ENCODE data around the gene VWA8.

Gene VWA8

GRCh38 chr13:41960637-41961465, at the start of gene VWA8:
Gene VWA8 (minus strand): TSS chr13:41961109. CDS start chr13:41961015, 94 bp downstream.
- peak; percentile 48 for TF ChIP-seq POLR2A (IDR thresholded peaks at IDR 0.05; ENCODE audit: low read length)
- TF ChIP-seq GATA1 (IDR thresholded peaks at IDR 0.05; ENCODE audit: low read depth, low read length), result no peak
- peak; percentile 88 to 89 for DNase-seq

- DNase-seq, result no peak
- no peak for TF ChIP-seq GATA1 (IDR thresholded peaks at IDR 0.05; ENCODE audit: low read depth, low read length)
- no peak for TF ChIP-seq POLR2A (IDR thresholded peaks at IDR 0.05; ENCODE audit: low read length)
Measured at GRCh38 chr13:42009057-42009456, 48.1 kb upstream of the VWA8 start.

GRCh38 chr13:42007844-42008243, 46.9 kb upstream of the VWA8 start:
- TF ChIP-seq POLR2A (IDR thresholded peaks at IDR 0.05; ENCODE audit: low read length) (no peak), GATA1 (IDR thresholded peaks at IDR 0.05; ENCODE audit: low read depth, low read length) (no peak)
- DNase-seq, result no peak

- DNase-seq, result no peak
- TF ChIP-seq POLR2A (IDR thresholded peaks at IDR 0.05; ENCODE audit: low read length) (no peak), GATA1 (IDR thresholded peaks at IDR 0.05; ENCODE audit: low read depth, low read length) (no peak)
Measured at GRCh38 chr13:42002066-42002465, 41.2 kb upstream of the VWA8 start.

GRCh38 chr13:42001580-42001979, 40.7 kb upstream of the VWA8 start:
- no peak for DNase-seq
- no peak for TF ChIP-seq POLR2A (IDR thresholded peaks at IDR 0.05; ENCODE audit: low read length)
- no peak for TF ChIP-seq GATA1 (IDR thresholded peaks at IDR 0.05; ENCODE audit: low read depth, low read length)

- TF ChIP-seq GATA1 (IDR thresholded peaks at IDR 0.05; ENCODE audit: low read depth, low read length) (no peak), POLR2A (IDR thresholded peaks at IDR 0.05; ENCODE audit: low read length) (no peak)
- no peak for DNase-seq
Measured at GRCh38 chr13:42000846-42001245, 39.9 kb upstream of the VWA8 start.

- peak in 1 of 2 experiments; percentile 16 for DNase-seq
- TF ChIP-seq POLR2A (IDR thresholded peaks at IDR 0.05; ENCODE audit: low read length), result no peak
Measured at GRCh38 chr13:41997396-41997795, 36.5 kb upstream of the VWA8 start.

- TF ChIP-seq POLR2A (IDR thresholded peaks at IDR 0.05; ENCODE audit: low read length), result peak; percentile 53
- peak; percentile 74 for TF ChIP-seq GATA1 (IDR thresholded peaks at IDR 0.05; ENCODE audit: low read depth, low read length)
- peak; percentile 96 to 98 for DNase-seq
Measured at GRCh38 chr13:41995946-41996345, 35.0 kb upstream of the VWA8 start.

- no peak for TF ChIP-seq POLR2A (IDR thresholded peaks at IDR 0.05; ENCODE audit: low read length)
- TF ChIP-seq GATA1 (IDR thresholded peaks at IDR 0.05; ENCODE audit: low read depth, low read length), result no peak
- DNase-seq, result peak; percentile 56 to 65
Measured at GRCh38 chr13:41995336-41995735, 34.4 kb upstream of the VWA8 start.

- peak; percentile 23 to 29 for DNase-seq
- TF ChIP-seq POLR2A (IDR thresholded peaks at IDR 0.05; ENCODE audit: low read length), result no peak
- TF ChIP-seq GATA1 (IDR thresholded peaks at IDR 0.05; ENCODE audit: low read depth, low read length), result no peak
Measured at GRCh38 chr13:41994696-41995095, 33.8 kb upstream of the VWA8 start.

GRCh38 chr13:41991936-41992335, 31.0 kb upstream of the VWA8 start:
- DNase-seq, result no peak
- TF ChIP-seq POLR2A (IDR thresholded peaks at IDR 0.05; ENCODE audit: low read length), result no peak
- no peak for TF ChIP-seq GATA1 (IDR thresholded peaks at IDR 0.05; ENCODE audit: low read depth, low read length)

- TF ChIP-seq GATA1 (IDR thresholded peaks at IDR 0.05; ENCODE audit: low read depth, low read length) (no peak), POLR2A (IDR thresholded peaks at IDR 0.05; ENCODE audit: low read length) (no peak)
- no peak for DNase-seq
Measured at GRCh38 chr13:41988244-41988643, 27.3 kb upstream of the VWA8 start.

GRCh38 chr13:41985788-41986508, 25.0 kb upstream of the VWA8 start:
- DNase-seq, result peak in 1 of 2 experiments; percentile 17
- no peak for TF ChIP-seq POLR2A (IDR thresholded peaks at IDR 0.05; ENCODE audit: low read length)
- TF ChIP-seq GATA1 (IDR thresholded peaks at IDR 0.05; ENCODE audit: low read depth, low read length), result no peak

GRCh38 chr13:41981951-41982715, 21.2 kb upstream of the VWA8 start:
- no peak for DNase-seq
- TF ChIP-seq GATA1 (IDR thresholded peaks at IDR 0.05; ENCODE audit: low read depth, low read length) (no peak), POLR2A (IDR thresholded peaks at IDR 0.05; ENCODE audit: low read length) (no peak)
